Measurements from ENCODE around the gene FAM131B. TPM values are rescaled to one million over a fixed set of nuclear protein-coding genes. Genes with fewer than 3 reads are reported as not detected.

FAM131B gene
- total RNA-seq, 2 donors from 2014 or later: 1.9 to 3.6 TPM

- no peak for TF ChIP-seq CTCF (conservative IDR thresholded peaks at IDR 0.05)
- Mint-ChIP-seq H3K9me3 (no peaks in the 10 kb centered on the region), H3K4me1 (no peaks in the 10 kb centered on the region), H3K4me3 (no peak overlapping the region), H3K27me3 (ENCODE audit: insufficient read depth) (peaks cover 6% of the 10 kb centered on the region), H3K36me3 (ENCODE audit: low read depth) (no peaks in the 10 kb centered on the region), H3K27ac (no peak overlapping the region)
- H3K4me3 ChIP-seq (ENCODE audit: low read length): no peak overlapping the region
- H3K27ac ChIP-seq (ENCODE audit: low read depth, low read length): no peak overlapping the region
- no peaks in the 10 kb centered on the region for H3K27me3 ChIP-seq (ENCODE audit: control insufficient read depth, insufficient read depth, low read length, poor library complexity, severe bottlenecking)
- DNase-seq: no peak
- no peaks in the 10 kb centered on the region for H3K36me3 ChIP-seq (ENCODE audit: control insufficient read depth, insufficient read depth, low read length)
- H3K9ac ChIP-seq (ENCODE audit: extremely low read depth, low read length, poor library complexity, severe bottlenecking): no peak overlapping the region
- 96% methylated on average over 4 of the region's 4 CpGs; no CpG with 5 or more reads in 1 of the 2 experiments for WGBS, 2 experiments (ENCODE audit: insufficient coverage in 1 of 2, insufficient read length in 1 of 2)
- H3K4me1 ChIP-seq (ENCODE audit: control insufficient read depth, insufficient read depth, low read length): no peaks in the 10 kb centered on the region
- no peaks in the 10 kb centered on the region for H3K9me3 ChIP-seq (ENCODE audit: control insufficient read depth, low read length)
Measured at GRCh38 chr7:143316492-143316891, 46.0 kb downstream of the FAM131B start.

GRCh38 chr7:143315776-143316175 is 46.7 kb downstream of the FAM131B start, which contains the start of gene CLCN1:
CLCN1 (plus strand) TSS chr7:143316111; CDS start chr7:143316213, 102 bp downstream.
- Histone ChIP-seq H3K36me3 (ENCODE audit: control insufficient read depth, insufficient read depth, low read length) (no peaks in the 10 kb centered on the region), H3K4me1 (ENCODE audit: control insufficient read depth, insufficient read depth, low read length) (no peaks in the 10 kb centered on the region), H3K9ac (ENCODE audit: extremely low read depth, low read length, poor library complexity, severe bottlenecking) (no peak within 1 kb of the TSS), H3K27ac (ENCODE audit: low read depth, low read length) (no peak within 1 kb of the TSS), H3K4me3 (ENCODE audit: low read length) (no peak within 1 kb of the TSS), H3K27me3 (ENCODE audit: control insufficient read depth, insufficient read depth, low read length, poor library complexity, severe bottlenecking) (no peaks in the 10 kb centered on the region), H3K9me3 (ENCODE audit: control insufficient read depth, low read length) (no peaks in the 10 kb centered on the region)
- H3K4me3 Mint-ChIP-seq: no peak within 1 kb of the TSS
- H3K9me3 Mint-ChIP-seq: no peaks in the 10 kb centered on the region
- no peaks in the 10 kb centered on the region for H3K4me1 Mint-ChIP-seq
- no peak for TF ChIP-seq CTCF (conservative IDR thresholded peaks at IDR 0.05)
- no peak within 1 kb of the TSS for H3K27ac Mint-ChIP-seq
- H3K27me3 Mint-ChIP-seq (ENCODE audit: insufficient read depth): peaks cover 6% of the 10 kb centered on the region
- no peaks in the 10 kb centered on the region for H3K36me3 Mint-ChIP-seq (ENCODE audit: low read depth)
- WGBS, 2 experiments (ENCODE audit: insufficient coverage in 1 of 2, insufficient read length in 1 of 2): 76 to 83% methylated on average over 2 to 5 of the region's 5 CpGs
- DNase-seq: no peak

GRCh38 chr7:143314127-143314526 is 48.4 kb downstream of the FAM131B start:
- no peak for DNase-seq
- Mint-ChIP-seq H3K9me3 (no peaks in the 10 kb centered on the region), H3K36me3 (ENCODE audit: low read depth) (peaks cover 8% of the 10 kb centered on the region), H3K27ac (no peak overlapping the region), H3K27me3 (ENCODE audit: insufficient read depth) (peaks cover 4% of the 10 kb centered on the region), H3K4me1 (no peaks in the 10 kb centered on the region), H3K4me3 (no peak overlapping the region)
- Histone ChIP-seq H3K27ac (ENCODE audit: low read depth, low read length) (no peak overlapping the region), H3K36me3 (ENCODE audit: control insufficient read depth, insufficient read depth, low read length) (peaks cover 5% of the 10 kb centered on the region), H3K9me3 (ENCODE audit: control insufficient read depth, low read length) (no peaks in the 10 kb centered on the region), H3K9ac (ENCODE audit: extremely low read depth, low read length, poor library complexity, severe bottlenecking) (no peak overlapping the region), H3K27me3 (ENCODE audit: control insufficient read depth, insufficient read depth, low read length, poor library complexity, severe bottlenecking) (no peaks in the 10 kb centered on the region), H3K4me1 (ENCODE audit: control insufficient read depth, insufficient read depth, low read length) (no peaks in the 10 kb centered on the region), H3K4me3 (ENCODE audit: low read length) (no peak overlapping the region)
- no peak for TF ChIP-seq CTCF (conservative IDR thresholded peaks at IDR 0.05)

Measured in endodermal cell (in vitro differentiated cells).